ENCODE measurements around the gene USP3.

The USP3 gene

GRCh38 chr15:63582179-63582578 lies 77.8 kb downstream of the USP3 start:
- no peaks in the 10 kb centered on the region for H3K9me3 ChIP-seq (ENCODE audit: control insufficient read depth, low read length)
- no peak overlapping the region for H3K4me3 ChIP-seq (ENCODE audit: insufficient read depth, low read depth, low read length, poor library complexity, severe bottlenecking)
- H3K4me1 ChIP-seq (ENCODE audit: control insufficient read depth, insufficient read depth, low read length, poor library complexity, severe bottlenecking) = no peaks in the 10 kb centered on the region
- no peak for DNase-seq
- no peak overlapping the region for H3K27ac ChIP-seq (ENCODE audit: insufficient read depth, low read length, poor library complexity, severe bottlenecking)
- H3K36me3 ChIP-seq (ENCODE audit: control insufficient read depth, insufficient read depth, low read length) = peaks cover 45% of the 10 kb centered on the region
- no peaks in the 10 kb centered on the region for H3K27me3 ChIP-seq (replicated peaks; ENCODE audit: control insufficient read depth, insufficient read depth, low read length, poor library complexity, severe bottlenecking)

GRCh38 chr15:63582718-63583426 lies 78.5 kb downstream of the USP3 start:
- no peaks in the 10 kb centered on the region for H3K4me1 ChIP-seq (ENCODE audit: control insufficient read depth, insufficient read depth, low read length, poor library complexity, severe bottlenecking)
- DNase-seq = no peak
- peaks cover 52% of the 10 kb centered on the region for H3K36me3 ChIP-seq (ENCODE audit: control insufficient read depth, insufficient read depth, low read length)
- no peaks in the 10 kb centered on the region for H3K27me3 ChIP-seq (replicated peaks; ENCODE audit: control insufficient read depth, insufficient read depth, low read length, poor library complexity, severe bottlenecking)
- H3K27ac ChIP-seq (ENCODE audit: insufficient read depth, low read length, poor library complexity, severe bottlenecking) = no peak overlapping the region
- H3K4me3 ChIP-seq (ENCODE audit: insufficient read depth, low read depth, low read length, poor library complexity, severe bottlenecking) = no peak overlapping the region
- H3K9me3 ChIP-seq (ENCODE audit: control insufficient read depth, low read length) = no peaks in the 10 kb centered on the region

GRCh38 chr15:63586790-63587189 lies 82.4 kb downstream of the USP3 start:
- Histone ChIP-seq H3K27me3 (replicated peaks; ENCODE audit: control insufficient read depth, insufficient read depth, low read length, poor library complexity, severe bottlenecking) (no peaks in the 10 kb centered on the region), H3K4me1 (ENCODE audit: control insufficient read depth, insufficient read depth, low read length, poor library complexity, severe bottlenecking) (no peaks in the 10 kb centered on the region), H3K27ac (ENCODE audit: insufficient read depth, low read length, poor library complexity, severe bottlenecking) (no peak overlapping the region), H3K4me3 (ENCODE audit: insufficient read depth, low read depth, low read length, poor library complexity, severe bottlenecking) (no peak overlapping the region), H3K36me3 (ENCODE audit: control insufficient read depth, insufficient read depth, low read length) (peaks cover 84% of the 10 kb centered on the region), H3K9me3 (ENCODE audit: control insufficient read depth, low read length) (no peaks in the 10 kb centered on the region)
- no peak for DNase-seq

DNA sequence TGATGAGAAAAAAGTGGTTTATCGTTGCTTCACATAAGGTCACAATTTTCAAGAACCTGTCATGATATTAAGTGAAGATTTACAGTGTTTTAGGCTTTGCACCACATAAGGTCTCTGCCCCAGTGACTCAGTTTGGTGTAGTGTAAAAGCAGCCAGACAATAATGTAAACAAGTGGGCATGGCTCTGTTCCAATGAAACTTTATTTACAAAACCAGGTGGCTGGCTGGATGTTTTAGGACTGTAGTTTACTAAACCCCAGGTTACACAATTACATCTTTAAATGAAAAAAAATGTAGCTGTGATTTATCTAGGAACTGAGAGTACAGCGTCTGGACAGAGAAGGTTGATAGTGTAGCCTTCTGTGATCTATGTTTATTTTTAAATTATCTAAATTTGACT lies 83.1 kb downstream of the USP3 start:
- H3K27ac ChIP-seq (ENCODE audit: insufficient read depth, low read length, poor library complexity, severe bottlenecking) = no peak overlapping the region
- H3K9me3 ChIP-seq (ENCODE audit: control insufficient read depth, low read length) = no peaks in the 10 kb centered on the region
- no peak for DNase-seq
- no peaks in the 10 kb centered on the region for H3K27me3 ChIP-seq (replicated peaks; ENCODE audit: control insufficient read depth, insufficient read depth, low read length, poor library complexity, severe bottlenecking)
- H3K4me1 ChIP-seq (ENCODE audit: control insufficient read depth, insufficient read depth, low read length, poor library complexity, severe bottlenecking) = no peaks in the 10 kb centered on the region
- H3K4me3 ChIP-seq (ENCODE audit: insufficient read depth, low read depth, low read length, poor library complexity, severe bottlenecking) = no peak overlapping the region
- H3K36me3 ChIP-seq (ENCODE audit: control insufficient read depth, insufficient read depth, low read length) = peaks cover 80% of the 10 kb centered on the region

DNA sequence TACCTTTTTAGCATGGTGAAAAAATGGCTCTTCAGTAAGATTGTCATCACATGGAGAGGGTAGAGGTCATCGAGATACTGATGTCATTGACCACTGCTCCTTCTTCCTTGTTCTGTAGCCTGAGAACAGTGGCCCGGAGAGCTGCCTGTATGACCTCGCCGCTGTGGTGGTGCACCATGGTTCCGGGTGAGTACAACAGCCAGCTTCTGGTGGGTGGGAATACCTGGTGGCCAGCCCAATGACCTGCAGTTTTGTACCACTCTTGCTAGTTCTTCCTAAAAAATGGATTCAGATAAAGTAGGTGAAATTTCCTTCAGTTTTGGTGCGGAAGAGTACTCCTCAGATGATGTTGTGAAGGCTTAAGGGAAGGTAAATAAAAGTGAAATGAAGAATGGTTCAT lies 84.4 kb downstream of the USP3 start:
- H3K4me3 ChIP-seq (ENCODE audit: insufficient read depth, low read depth, low read length, poor library complexity, severe bottlenecking) = no peak overlapping the region
- peaks cover 68% of the 10 kb centered on the region for H3K36me3 ChIP-seq (ENCODE audit: control insufficient read depth, insufficient read depth, low read length)
- H3K27ac ChIP-seq (ENCODE audit: insufficient read depth, low read length, poor library complexity, severe bottlenecking) = no peak overlapping the region
- H3K4me1 ChIP-seq (ENCODE audit: control insufficient read depth, insufficient read depth, low read length, poor library complexity, severe bottlenecking) = no peaks in the 10 kb centered on the region
- DNase-seq = no peak
- H3K27me3 ChIP-seq (replicated peaks; ENCODE audit: control insufficient read depth, insufficient read depth, low read length, poor library complexity, severe bottlenecking) = no peaks in the 10 kb centered on the region
- H3K9me3 ChIP-seq (ENCODE audit: control insufficient read depth, low read length) = no peaks in the 10 kb centered on the region

GRCh38 chr15:63593705-63594671 lies 89.6 kb downstream of the USP3 start:
- Histone ChIP-seq H3K4me3 (ENCODE audit: insufficient read depth, low read depth, low read length, poor library complexity, severe bottlenecking) (no peak overlapping the region), H3K27me3 (replicated peaks; ENCODE audit: control insufficient read depth, insufficient read depth, low read length, poor library complexity, severe bottlenecking) (no peaks in the 10 kb centered on the region), H3K4me1 (ENCODE audit: control insufficient read depth, insufficient read depth, low read length, poor library complexity, severe bottlenecking) (peaks cover 5% of the 10 kb centered on the region), H3K27ac (ENCODE audit: insufficient read depth, low read length, poor library complexity, severe bottlenecking) (no peak overlapping the region), H3K36me3 (ENCODE audit: control insufficient read depth, insufficient read depth, low read length) (peaks cover 31% of the 10 kb centered on the region), H3K9me3 (ENCODE audit: control insufficient read depth, low read length) (no peaks in the 10 kb centered on the region)
- no peak for DNase-seq

GRCh38 chr15:63595065-63595464 lies 90.7 kb downstream of the USP3 start:
- Histone ChIP-seq H3K36me3 (ENCODE audit: control insufficient read depth, insufficient read depth, low read length) (peaks cover 21% of the 10 kb centered on the region), H3K9me3 (ENCODE audit: control insufficient read depth, low read length) (no peaks in the 10 kb centered on the region), H3K27me3 (replicated peaks; ENCODE audit: control insufficient read depth, insufficient read depth, low read length, poor library complexity, severe bottlenecking) (no peaks in the 10 kb centered on the region), H3K4me1 (ENCODE audit: control insufficient read depth, insufficient read depth, low read length, poor library complexity, severe bottlenecking) (peaks cover 8% of the 10 kb centered on the region), H3K4me3 (ENCODE audit: insufficient read depth, low read depth, low read length, poor library complexity, severe bottlenecking) (no peak overlapping the region), H3K27ac (ENCODE audit: insufficient read depth, low read length, poor library complexity, severe bottlenecking) (no peak overlapping the region)
- DNase-seq = no peak

DNA sequence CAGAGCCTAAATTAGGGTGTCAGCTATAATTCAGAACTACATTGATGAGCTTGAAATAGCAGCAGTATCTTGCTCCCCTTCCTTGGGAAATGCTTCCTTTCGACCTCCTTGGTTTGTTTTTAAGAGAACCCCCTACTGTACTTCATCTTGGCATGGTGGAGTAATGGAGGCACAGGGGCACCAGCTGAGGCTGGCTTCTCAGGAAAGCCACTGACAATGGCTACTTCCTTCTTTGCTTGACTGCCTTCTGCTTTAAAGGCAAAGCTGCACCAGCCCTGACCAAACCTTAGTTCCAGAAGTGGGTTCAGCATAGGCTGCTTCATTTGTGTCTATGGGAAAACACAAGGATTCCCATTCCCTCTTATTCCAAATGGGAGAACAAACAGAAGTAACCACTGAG lies 91.3 kb downstream of the USP3 start:
- peaks cover 15% of the 10 kb centered on the region for H3K36me3 ChIP-seq (ENCODE audit: control insufficient read depth, insufficient read depth, low read length)
- DNase-seq = no peak
- no peak overlapping the region for H3K27ac ChIP-seq (ENCODE audit: insufficient read depth, low read length, poor library complexity, severe bottlenecking)
- H3K9me3 ChIP-seq (ENCODE audit: control insufficient read depth, low read length) = no peaks in the 10 kb centered on the region
- no peaks in the 10 kb centered on the region for H3K27me3 ChIP-seq (replicated peaks; ENCODE audit: control insufficient read depth, insufficient read depth, low read length, poor library complexity, severe bottlenecking)
- H3K4me3 ChIP-seq (ENCODE audit: insufficient read depth, low read depth, low read length, poor library complexity, severe bottlenecking) = no peak overlapping the region
- peaks cover 12% of the 10 kb centered on the region for H3K4me1 ChIP-seq (ENCODE audit: control insufficient read depth, insufficient read depth, low read length, poor library complexity, severe bottlenecking)

DNA sequence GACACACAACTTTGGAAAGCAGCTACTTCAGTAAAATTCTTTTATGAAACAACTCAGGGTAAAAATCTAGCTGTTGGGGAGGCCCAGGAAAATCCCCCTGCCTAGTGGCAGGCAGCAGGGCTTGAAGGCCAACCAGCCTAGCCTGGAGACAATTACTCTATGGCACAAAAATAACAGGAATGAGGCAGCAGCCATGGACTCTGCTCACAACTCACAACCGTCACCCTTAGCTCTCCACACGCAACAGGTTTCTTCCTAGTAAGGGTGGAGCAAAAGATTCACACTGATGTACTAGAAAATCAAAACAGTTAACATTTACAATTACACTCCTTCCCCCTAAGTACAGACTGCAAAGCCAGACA lies 92.3 kb downstream of the USP3 start:
- Histone ChIP-seq H3K27ac (ENCODE audit: insufficient read depth, low read length, poor library complexity, severe bottlenecking) (no peak overlapping the region), H3K9me3 (ENCODE audit: control insufficient read depth, low read length) (no peaks in the 10 kb centered on the region), H3K4me3 (ENCODE audit: insufficient read depth, low read depth, low read length, poor library complexity, severe bottlenecking) (no peak overlapping the region), H3K27me3 (replicated peaks; ENCODE audit: control insufficient read depth, insufficient read depth, low read length, poor library complexity, severe bottlenecking) (no peaks in the 10 kb centered on the region), H3K4me1 (ENCODE audit: control insufficient read depth, insufficient read depth, low read length, poor library complexity, severe bottlenecking) (peaks cover 18% of the 10 kb centered on the region), H3K36me3 (ENCODE audit: control insufficient read depth, insufficient read depth, low read length) (peaks cover 5% of the 10 kb centered on the region)
- DNase-seq = no peak
